GF-D8 (cell line): ENCODE data around the gene METRNL.
"Not testable (repeated sequence)": the region's sequence is repeated elsewhere in the genome, so short reads cannot be mapped to it uniquely, and the experiment has no call there.

Source experiments
- DNase-seq: peaks from one replicate; lab custom pipeline; 2025; lab: John Stamatoyannopoulos, UW

The METRNL gene

DNA sequence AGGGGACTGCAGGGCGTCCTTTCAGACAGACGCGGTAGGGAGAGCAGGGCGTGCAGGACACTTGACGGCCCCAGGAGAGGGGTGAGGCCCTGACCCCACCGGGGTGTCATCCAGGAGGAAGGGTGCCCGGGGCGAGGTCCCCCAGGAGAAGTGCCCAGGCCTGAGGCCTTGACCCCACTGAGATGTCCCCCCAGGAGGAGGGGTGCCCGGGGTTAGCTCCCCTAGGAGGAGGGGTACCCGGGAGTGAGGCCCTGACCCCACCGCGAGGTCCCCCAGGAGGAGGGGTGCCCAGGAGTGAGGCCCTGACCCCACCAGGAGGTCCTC is 27.2 kb upstream of the METRNL start:
- DNase-seq = no peak

DNA sequence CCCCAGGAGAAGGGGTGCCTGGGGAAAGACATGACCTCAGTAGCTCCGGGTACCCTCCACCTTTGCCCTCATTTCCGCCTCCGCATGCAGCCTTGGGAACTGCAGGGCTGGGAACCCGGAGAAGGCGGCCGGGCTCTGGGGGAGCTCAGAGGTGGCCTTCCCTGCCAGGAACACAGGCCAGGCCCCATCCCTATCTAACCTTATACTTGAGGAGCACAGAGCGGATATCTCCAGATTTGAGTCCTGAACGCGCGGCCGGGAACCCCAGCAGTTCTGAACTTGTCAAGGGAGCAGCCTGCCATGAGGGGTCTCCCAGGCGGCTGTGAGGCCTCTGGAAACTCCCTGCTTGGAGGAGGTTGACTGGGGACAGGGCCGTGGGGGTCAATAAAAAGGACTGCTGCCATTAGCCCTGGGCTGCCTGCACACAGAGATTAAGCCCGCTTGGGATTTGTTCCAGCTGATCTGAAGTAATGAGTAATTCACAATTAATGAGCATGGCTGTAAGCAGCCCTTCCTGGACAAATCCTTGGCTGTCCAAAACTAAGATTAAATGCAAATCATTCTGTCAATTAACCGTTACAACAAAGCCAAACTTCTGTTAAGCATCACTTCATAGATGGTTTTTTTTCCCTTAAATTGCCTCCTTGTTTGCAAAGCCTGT is 26.3 kb upstream of the METRNL start:
- DNase-seq = no peak

DNA sequence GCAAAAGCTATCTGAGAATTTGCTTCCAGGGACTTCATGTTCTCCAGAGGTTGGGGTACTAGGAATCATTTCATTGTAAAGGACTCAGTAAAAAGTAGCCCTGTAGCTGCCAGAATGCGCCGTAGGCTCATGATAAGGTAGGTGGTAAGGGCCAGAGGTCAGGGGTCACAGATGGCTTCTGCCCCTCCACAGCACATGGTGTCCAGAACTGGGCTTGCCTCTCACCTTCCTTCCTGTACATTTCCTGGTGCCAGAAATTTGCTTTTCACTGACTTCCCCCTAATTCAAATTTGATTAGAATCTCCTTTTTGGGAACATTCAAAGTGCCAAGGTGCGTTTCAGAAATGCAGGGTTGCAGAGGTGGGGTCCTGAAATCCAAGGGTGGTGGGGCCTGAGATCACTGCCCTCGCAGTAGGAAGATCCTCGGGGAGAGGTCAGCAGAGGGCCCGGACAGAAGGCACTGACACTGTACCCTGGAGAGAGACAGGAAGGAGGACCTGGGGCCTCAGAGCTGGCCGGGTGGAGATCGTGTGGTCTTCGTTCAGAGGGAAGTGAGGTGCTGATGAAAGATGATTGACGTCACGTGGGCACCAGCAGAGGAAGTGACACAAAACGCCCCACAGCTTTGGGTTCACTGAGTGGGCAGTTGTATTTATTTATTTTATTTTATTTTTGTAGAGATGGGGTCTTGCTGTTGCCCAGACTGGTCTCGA is 25.5 kb upstream of the METRNL start:
- peak; percentile 78 for DNase-seq

DNA sequence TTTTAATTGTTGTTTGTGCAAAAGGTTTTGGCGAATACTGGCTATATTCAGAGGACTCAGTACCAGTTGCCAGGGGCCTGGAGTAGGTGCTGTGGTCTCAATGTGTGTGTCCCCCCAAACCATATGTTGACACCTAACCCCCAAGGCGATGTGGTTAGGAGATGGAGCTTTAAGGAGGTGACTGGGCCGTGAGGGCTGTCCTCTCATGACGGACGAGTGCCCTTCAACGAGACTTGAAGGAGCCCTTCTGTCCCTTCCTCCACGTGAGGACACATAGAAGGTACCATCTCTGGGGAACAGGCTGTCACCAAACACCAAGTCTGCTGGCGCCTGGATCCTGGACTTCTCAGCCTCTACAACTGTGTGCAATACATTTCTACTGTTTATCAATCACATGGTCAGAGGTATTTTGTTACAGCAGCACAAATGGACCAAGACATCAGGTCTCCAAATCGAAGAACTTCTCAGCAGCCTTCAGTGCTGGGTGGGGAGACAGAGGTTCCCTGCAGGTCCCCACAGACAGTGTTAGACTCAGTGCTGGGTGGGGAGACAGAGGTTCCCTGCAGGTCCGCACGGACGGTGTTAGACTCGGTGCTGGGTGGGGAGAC is 24.8 kb upstream of the METRNL start:
- DNase-seq = no peak

DNA sequence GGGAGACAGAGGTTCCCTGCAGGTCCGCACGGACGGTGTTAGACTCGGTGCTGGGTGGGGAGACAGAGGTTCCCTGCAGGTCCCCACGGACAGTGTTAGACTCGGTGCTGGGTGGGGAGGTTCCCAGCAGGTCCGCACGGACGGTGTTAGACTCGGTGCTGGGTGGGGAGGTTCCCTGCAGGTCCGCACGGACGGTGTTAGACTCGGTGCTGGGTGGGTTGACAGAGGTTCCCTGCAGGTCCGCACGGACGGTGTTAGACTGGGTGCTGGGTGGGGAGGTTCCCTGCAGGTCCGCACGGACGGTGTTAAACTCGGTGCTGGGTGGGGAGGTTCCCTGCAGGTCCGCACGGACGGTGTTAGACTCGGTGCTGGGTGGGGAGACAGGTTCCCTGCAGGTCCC is 24.2 kb upstream of the METRNL start:
- not testable (repeated sequence) for DNase-seq

DNA sequence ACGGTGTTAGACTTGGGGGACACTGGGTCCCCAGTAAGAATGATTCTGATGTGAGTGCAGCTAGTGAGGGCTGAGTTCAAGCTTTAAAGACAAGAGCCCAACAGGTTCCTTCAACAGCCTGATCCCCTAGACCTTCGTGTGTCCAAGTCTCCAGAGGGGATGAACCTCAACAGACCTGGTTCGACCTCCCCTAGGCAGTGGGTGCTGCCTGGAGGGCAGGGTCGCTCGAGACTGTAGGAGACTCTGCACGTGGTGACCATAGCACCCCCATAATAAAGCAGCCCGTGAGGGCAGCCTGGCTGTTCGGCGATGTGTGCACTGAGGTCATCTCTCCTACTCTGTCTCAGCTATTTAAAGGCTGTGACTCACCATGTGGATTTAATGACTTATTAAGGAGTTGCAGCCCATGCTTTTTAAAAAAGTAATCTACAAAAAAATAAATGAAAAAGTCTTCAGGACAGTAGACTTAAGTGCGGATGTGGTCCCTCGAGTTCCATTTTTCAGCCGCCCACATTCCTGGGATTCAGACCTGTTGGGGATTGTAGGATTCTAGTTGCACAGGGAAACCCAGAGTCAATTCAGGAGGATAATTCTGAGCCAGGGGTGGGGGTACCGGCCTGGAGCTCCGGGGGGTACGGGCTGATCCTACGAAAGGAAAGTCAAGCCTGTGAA is 23.4 kb upstream of the METRNL start:
- DNase-seq = no peak

DNA sequence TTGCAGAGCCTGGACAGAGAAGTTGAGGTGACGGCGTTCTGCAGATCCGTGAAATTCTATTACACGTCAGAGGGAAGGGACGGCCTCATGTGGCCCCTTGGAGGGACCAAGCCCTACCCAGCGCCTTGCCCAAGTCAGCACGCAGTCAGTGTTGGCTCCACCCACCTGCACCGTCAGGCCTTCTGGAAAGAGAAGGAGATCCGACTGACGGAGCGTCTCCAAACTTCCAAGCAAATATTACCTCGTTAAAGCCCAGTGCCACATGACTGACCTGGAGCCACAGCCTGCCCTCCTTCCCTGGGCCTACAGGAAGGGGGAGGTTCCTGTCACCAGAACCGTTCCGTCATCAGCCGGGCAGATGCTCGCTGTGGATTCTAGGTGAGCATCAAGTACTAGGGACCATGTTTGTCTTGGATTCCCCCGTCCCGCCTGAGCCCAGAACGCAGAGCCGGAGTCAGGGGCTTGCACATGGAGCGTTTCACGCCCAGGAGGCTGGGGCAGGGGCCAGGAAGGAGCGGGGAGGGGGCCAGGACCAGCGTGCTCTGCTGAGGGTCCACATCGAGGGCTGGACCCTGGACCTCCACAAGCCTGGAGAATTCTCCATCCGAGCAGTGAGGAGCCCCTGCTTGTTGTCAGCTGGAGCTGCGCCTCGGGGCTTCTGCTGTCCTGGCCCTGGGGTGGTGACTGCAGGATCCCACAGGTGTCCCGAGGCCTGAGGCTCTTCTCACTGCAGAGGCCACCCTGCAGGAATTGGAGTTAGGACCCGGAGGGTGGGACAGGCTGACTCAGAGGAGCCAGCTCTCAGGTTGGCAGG is 22.6 kb upstream of the METRNL start:
- DNase-seq = no peak

DNA sequence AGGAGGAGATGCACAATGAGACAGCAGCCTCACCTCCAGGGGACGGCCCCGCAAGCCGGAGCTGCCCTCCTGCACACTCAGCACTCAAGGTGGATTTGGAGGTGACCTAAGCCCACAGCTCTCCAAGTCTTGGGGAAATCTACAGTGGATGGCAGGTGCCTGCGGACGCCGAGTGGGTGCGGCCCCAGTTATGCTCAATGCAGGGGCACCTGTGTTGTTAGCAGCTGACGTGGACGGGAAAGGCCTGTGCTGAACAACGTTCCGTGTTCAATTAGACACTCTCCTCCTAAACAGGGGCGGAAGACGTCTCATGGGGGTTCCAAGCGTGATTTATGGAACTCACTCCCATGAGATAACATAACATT is 22.0 kb upstream of the METRNL start:
- DNase-seq = no peak

DNA sequence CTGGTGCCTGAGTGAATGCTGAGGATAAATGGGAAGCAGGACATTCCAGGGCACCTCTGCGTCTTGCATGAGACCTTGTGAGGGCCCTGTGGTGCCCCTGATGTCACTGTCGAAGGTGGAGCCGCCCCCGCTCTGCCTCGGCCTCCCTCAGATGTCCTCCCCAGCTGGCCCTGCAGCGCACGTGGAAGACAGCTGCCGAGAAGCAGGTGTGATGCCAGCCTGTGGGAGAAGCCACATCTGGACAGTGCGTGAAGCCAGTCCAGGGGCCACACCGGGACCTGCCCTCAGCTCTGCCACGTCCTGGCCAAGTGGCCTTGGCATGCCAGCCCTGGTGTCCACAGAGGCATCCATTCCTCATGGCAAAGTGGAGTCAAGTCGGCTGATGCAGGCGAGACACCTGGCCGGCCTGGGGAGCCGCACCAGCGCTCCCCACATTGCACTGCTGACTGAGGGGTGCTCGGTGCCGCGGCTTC is 21.6 kb upstream of the METRNL start:
- DNase-seq = no peak

DNA sequence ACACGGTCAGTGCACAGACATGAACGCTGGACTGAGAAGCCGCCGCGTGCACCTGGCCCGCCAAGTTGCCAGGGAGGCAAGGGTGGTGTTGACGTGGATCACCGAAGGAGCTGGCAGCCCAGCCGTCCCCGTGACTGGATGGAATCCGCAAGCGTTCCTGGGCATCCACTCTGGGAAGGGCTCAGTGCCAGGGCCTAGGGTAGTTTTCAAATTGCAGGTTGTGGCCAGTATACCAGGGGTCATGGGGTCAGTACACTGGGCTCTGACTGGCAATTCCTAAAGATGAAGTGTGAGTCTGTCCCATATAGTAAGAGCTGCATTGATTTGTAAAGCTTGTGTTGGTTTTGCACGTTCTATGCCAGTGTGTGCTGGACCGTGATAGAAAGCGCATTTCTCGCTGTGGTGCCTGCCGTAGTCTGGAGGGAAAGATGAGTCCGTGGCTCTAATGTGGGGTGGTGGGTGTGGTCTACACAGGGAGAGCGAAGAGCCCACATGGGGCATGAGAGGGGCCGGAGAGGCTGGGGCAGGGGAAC is 21.1 kb upstream of the METRNL start:
- no peak for DNase-seq

DNA sequence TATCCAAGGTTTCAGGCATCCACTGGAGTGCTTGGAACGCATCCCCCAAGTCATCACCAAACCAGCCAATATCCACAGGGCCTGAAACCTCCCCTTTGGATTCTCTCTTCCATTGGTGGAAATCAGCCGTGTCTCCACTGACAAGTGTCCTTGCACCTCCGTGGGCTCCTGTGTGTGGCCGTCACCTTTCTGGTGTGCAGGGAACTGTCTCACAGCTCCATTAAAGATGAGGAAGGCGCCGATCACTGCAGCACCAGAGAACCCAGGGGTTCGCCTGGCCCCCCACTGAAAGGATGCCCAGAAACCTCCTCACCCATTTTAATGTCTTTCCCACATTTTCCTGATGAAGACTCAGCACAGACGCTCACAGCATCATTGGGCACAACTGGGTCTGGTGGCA is 17.8 kb upstream of the METRNL start:
- no peak for DNase-seq

DNA sequence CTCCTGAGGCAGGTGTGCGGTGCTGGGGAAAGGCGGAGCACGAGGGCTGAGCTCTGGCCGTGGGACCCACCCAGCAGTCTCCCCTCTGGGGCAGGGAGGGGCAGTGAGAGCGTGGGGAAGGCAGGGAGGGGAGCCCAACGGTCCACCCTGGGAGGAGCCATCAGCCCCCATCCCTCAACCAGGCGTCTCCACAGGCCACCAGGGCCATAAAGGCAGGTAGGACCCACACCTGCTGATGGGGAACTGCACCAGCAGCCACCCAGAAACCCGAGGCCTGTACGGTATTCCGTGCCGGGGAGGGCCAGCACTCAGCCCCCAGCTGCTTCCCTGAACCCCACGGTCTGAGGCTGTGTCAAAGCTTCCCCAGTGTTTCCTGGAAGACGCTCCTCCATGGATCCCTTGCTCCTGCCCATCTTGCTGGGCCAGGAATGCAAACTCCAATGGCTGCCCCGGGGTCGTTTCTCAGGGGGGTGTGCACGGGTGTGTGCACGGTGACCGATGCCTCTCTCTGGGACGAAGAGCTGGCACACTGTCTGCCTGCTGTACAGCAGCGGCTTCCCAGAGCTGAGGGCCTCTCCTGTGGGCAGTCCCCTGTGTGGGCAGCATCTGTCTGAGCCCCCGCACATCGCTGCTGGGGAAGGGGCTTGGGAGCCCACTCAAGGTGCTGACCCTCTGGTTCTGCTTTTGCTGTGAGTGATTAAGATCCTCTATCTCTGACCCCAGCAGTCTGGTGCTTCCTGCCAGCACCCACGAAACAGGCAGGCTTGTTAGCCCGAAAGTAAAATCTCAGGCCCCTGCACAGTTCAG is 17.2 kb upstream of the METRNL start:
- no peak for DNase-seq

DNA sequence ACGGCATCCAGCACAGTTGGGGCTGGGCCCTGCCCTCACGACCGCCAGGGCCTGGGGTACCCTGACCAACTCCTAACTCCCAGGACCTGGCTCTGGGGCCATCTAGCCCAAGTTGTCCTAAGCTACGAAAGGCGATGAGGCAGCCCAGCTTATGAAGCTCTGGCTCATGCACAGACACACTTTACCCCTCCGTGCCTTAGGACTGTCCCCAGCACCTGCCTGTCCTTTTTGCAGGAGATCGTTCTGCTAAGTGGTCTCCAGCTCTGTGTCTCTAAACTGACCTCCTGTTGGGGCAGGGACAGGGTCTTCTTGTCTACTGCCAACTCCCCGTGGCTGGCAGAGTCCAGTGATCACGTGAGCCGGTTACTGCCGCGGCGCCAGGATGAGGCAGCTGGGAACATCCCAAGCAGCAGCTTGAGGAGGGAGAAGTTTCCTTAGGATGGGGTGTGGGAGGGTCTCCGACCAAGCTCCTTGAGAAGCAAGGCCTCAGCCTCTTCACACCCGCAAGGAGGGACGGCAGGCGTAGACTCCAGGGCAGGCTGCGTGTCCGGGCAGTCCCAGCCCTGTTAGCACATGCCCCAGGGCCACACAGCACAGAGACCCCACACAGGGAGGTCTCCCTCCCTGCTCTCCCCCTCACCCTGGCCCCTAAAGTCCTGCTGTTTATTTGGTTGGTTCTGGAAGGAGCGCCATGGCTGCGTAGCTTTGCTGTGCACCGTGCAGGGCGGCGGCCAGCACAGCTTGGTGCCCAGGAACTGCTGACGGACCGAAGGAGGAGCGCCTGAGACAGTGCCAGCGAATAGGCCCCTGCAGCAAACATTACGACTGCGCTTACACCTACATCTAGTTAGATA is 16.4 kb upstream of the METRNL start:
- DNase-seq = no peak

DNA sequence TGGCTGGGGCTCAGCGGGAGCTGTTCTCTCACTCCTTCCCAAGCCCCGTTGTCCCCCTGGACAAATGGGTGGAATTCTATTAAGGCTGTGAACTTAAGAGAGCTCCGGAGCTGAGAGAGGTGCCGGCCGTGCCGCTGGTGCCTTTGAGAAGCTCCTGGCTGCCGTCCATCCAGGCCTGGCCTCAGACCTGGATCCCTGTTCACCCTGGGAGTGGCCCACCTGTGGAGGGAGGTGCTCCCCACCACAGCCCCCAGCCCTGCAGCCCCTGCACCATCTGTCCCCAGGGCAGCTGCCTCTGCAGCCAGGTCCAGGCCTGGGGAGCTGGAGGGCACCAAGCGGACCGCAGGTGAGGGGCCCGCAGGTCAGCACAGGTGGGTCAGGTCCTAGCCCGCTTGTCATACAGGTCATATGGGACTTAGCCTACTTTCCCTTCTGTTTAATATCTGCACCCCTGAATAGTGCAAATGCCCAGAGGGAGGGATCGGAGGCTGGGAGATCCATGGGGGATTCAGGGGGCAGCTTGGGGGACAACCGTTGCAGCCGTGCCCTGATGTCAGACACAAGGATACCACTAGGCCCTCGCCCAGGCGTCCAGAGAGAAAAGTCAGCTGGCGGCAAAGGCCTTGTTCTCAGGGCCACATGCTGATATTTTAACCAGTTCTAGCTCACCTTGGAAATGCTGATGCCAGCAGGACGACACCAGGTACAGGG is 15.2 kb upstream of the METRNL start:
- no peak for DNase-seq

DNA sequence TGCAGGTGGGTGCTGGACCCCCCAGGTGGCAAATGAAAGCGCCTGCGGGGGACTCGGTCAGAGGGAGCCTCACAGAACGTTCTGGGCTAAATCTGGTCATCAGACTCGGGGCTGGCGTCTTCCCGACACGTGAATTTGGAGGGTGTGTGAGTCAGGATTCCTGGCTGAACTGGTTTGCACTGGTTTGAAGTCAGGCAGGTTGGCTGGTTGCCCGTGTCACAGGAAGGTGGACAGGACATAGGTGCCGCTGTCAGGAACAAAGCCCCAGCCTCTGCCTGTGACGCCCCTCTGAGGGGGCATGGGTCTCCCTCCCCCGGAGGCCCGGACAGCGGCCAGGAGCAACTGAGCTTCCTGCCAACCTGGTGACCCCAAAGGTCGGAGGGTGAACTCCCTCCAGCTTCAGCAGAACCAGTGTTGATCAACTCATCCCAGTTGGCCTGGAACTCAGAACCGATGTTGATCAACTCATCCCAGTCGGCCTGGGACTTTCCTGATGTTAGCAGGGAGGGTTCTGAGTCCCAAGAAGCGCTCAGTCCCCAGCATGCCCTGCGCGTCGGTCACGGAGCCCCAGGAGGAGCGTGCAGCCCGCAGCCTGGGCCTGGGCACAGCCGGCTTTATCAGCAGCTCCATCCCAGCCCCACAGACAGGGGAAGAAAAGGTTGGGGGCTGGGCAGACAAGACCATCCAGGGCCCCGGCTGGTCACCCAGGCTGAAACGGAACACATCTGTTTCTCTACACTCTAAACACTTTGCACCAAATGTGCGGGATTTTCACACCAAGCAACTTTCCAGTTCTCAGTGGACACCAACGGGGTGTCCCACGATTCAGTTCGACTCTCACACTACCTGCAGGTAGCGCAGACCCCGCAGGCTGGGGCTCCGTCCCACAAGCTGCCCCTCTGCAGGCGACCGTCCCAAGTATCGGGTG is 14.4 kb upstream of the METRNL start:
- no peak for DNase-seq

DNA sequence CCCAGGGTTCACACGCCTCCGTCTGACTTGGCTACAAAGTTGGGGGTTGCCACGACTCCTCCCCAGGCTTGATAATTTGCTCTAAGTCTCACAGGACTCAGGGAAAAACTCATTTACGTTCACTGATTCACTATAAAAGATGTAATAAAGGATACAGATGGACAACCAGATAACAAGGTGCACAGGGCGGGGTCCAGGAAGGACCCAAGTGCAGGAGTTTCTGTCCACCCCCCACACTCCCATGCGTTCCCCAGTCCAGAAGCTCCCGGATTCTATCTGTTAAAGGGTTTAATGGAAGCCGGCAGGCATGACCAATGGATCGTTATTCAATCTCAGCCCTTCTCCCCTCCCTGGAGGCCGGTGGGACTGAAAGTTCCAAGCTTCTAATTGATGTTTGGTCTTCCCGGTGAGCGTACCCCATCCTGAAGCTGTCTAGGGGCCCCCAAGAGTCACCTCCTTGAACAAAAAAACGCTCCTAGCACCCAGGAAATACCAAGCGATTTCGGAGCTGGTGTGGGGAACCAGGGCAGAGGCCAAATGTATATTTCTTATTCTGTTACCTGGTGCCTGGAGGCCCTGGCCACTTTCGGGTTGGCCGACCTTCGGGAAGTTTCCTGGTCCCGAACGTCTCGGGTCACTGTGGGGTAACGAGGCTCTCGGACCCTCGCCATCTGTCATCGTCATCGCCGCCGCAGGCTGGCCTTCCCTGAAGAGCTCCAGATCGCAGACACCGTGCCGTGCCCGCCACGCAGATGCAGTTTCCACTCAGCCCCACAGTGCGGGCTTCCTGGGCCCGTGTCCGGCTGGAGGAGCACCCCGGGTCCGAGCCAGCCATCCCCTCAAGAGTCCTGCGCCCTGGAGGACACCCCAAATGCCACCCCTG is 13.5 kb upstream of the METRNL start:
- no peak for DNase-seq

DNA sequence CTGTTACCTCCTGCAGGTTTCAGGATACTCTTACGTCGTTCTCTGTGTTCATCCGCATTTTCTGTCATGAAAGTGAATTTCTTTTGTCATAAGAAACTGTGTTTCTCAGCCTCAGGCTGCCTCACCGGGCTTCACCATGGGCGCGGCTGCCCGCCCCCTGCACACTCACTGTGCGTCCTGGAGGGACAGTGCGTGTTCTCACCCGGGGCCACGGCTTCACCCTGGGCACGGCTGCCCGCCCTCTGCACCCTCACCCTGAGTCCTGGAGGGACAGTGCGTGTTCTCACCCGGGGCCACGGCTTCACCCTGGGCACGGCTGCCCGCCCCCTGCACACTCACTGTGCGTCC is 12.9 kb upstream of the METRNL start:
- DNase-seq = not testable (repeated sequence)
